ENCODE data around the gene RALB.

RALB gene

DNA sequence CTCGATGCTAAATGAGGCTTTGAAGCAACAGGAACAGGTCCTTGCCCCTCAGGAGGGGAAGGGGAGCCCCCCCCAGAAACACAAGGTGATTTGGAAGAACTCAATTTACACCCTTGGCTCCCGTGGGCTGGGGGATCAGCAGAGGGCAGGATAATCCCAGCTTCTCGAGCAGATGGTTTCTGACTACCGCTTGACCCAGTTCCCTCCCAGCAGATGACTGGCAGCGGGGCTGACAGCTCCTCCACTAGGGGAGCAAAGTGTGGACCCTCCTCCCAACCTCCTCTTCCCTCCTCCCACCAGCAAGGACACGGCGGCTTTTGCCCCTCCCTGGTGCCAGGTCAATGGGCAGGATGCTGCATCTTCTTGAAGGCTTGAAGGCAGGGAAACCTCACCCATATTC, 89.8 kb downstream of the RALB start:
- no peak for DNase-seq (ENCODE audit: low spot score)
- H3K4me3 ChIP-seq = no peak overlapping the region
- H3K27ac ChIP-seq = no peak overlapping the region
- TF ChIP-seq CTCF (IDR thresholded peaks at IDR 0.05) = no peak

- peak overlapping the region; percentile 84 for H3K4me3 ChIP-seq
- DNase-seq (ENCODE audit: low spot score) = no peak
Observed at GRCh38 chr2:120343100-120343432, 90.4 kb downstream of the RALB start.

GRCh38 chr2:120343433-120344105, 90.9 kb downstream of the RALB start:
- TF ChIP-seq CTCF (IDR thresholded peaks at IDR 0.05) = peak; percentile 87
- Histone ChIP-seq H3K27ac (peak overlapping the region in 1 of 2 donors; percentile 83), H3K4me3 (peak overlapping the region; percentile 84)
- peak; percentile 87 for DNase-seq (ENCODE audit: low spot score)

More at GRCh38 chr2:120343100-120343432, 90.4 kb downstream of the RALB start:
- H3K27ac ChIP-seq = no peak overlapping the region
- no peak for TF ChIP-seq CTCF (IDR thresholded peaks at IDR 0.05)

All from coronary artery (tissue), 2 donors.